ENCODE measurements around the gene PCNA.
"Not testable (repeated sequence)": the region's sequence is repeated elsewhere in the genome, so short reads cannot be mapped to it uniquely, and the experiment has no call there.

Gene PCNA

DNA sequence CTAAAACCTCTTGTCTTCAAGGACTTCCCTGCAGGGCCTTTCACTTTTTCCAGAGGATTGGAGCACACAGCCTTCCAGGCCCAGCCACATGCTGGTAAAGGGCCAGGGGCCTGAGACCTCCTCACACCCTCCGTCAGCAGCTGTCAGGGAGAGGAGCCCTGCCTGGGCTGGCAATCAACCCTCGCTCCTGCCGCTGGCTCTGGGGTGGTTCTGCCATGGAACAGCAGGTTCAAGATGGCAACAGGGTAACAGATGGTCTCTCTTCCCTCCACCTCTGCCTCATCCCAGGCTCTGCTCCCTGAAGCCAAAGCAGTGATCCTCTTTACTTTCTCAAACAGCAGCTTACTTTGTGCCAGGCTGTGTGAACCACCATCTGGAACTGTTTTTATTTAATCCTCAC lies 23.8 kb downstream of the PCNA start:
- no peak for DNase-seq

DNA sequence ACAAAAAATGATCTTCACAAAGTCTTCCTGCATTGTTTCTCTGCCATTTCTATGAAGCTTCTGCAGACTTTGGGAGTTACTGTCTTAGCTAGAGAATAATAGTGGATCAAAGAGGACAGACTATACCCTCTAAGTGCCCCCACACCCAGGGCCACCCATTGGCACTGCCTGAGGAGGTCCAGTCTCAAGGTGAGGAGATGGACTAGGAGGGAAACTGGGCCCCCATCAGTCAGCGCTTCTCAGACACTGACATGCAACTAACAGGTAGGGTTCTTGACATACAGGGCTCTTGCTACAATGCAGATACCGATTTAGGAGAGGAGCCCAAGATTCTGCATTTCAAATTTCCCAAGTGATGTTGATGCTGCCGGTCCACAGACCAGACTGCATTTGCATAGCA lies 24.3 kb downstream of the PCNA start:
- DNase-seq: no peak

DNA sequence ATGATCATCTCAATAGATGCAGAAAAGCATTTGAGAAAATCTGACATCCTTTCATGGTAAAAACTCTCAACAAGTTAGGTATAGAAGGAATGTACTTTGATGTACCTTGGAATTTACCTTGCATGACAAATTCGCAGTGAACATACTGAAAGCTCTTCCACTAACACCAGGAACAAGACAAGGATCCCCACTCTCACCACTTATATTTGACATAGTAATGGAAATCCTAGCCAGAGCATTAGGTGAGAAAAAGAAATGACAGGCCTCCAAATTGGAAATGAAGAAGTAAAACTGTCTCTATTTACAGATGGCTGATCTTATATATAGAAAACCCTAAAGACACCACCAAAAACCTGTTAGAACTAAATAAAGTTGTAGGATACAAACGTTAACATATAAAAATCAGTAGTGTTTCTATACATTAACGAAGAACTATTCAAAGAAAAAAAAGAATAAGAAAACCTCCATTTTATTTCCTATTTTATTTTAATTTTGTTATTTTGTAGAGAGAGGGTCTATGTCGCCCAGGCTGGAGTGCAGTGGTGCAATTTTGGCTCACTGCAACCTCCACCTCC lies 26.9 kb downstream of the PCNA start:
- no peak for DNase-seq

DNA sequence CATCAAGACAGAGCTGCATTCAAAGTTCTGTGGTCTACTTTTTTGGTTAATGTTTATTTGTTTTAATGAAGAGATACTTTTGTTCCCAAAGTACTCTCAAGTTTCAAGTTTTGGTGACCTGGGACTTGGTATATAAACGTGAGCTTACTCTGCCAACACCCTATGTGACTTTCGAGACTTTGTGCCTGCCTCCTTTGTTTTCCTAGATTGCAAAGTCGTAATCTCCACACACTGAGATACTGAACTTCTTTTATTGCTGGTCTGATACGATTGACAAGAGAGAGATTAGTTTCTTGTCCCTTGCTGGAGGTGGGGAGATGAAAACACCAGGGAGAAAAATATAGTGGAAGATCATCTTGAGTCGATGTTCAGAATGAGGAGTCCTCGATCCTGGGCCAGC lies 27.9 kb downstream of the PCNA start:
- DNase-seq: no peak

DNA sequence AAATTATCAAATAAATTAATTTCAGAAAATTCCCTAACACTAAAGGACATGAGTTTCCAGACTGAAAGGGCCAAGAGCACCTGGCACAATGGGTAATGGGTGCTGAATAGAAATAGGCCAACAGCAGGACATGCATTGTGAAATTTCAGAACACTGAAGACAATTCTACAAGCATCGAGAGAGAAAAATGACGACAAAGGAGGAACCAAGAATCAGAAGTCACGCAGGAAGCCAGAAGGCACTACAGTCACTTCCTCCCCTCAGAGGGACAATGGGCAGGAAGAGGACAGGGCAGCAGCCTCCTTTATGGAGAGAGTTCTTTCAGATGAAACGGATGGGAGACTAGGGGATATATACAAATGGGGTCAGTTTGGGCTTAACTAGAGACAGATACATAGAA lies 29.6 kb downstream of the PCNA start:
- no peak for DNase-seq

DNA sequence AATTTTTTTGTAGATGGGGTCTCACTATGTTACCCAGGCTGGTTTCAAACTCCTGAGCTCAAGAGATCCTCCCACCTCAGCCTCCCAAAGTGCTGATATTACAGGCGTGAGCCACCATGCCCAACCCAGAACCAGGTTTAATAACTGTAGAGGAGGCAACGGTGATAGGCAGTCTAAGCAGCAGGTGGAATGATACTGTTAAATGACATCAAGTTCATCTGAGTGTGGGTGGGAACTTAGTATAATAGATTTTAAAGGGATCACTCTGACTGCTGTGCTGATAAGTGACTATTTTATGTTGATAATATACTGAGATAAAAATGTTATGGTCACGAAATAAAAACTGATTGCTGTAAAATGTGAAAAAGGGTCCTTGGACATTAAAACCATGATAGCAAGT lies 31.1 kb downstream of the PCNA start:
- DNase-seq: no peak

DNA sequence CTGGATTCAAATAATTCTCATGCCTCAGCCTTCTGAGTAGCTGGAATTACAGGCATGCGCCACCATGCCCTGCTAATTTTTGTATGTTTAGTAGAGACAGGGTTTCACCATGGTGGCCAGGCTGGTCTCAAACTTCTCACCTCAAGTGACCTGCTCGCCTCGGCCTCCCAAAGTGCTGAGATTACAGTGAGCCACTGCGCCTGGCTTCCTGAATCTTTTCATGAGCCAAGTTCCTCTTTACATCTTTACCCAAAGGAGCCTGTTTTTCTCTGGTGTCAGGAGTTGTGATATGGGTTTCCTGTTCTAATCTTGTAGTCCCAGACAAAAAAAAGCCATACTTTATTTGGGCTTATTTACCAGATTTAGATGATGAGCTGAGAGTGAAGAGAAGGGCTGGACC lies 34.4 kb downstream of the PCNA start:
- DNase-seq: no peak

DNA sequence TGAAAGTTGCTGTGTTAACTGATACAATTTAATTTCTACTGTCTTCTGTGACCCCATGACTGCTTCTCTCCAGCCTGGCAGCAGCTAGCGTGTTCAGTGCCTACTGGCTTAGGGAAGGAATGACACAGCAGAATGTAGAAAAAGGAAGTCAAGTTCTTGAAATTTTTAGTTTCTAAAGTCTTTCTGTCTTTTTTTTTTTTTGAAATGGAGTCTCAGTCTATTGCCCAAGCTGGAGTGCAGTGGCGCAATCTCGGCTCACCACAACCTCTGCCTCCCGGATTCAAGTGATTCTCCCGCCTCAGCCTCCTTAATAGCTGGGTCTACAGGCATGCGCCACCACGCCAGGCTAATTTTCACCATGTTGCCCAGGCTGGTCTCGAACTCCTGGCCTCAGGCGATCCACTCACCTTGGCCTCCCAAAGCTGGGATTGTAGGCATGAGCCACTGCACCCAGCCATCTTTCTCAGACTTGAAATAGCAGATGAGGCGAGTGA lies 39.3 kb downstream of the PCNA start:
- DNase-seq: no peak

DNA sequence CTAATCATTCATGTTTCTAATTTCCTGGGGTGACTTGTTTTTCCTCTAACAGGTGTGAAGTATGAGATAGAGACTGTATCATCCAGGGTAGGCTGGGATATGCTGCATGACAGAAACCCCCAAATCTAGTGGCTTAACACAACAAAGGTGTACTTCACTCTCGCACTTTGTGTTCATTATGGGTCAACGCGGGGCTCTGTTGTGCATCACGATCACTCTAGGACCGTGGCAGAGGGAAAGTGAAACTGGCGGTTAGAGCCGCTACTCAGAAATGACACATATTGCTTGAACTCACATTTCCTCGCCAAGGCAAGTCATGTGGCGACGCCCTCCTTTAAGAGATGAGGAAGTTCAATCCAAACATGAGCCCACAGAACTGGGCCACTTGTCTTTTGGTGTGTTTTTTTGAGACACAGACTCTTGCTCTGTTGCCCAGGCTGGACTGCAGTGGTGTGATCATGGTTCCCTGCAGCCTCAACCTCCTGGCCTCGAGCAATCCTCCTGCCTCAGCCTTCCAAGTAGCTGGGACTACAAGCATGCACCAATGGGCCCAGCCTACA lies 41.3 kb downstream of the PCNA start:
- DNase-seq: peak; percentile 12

DNA sequence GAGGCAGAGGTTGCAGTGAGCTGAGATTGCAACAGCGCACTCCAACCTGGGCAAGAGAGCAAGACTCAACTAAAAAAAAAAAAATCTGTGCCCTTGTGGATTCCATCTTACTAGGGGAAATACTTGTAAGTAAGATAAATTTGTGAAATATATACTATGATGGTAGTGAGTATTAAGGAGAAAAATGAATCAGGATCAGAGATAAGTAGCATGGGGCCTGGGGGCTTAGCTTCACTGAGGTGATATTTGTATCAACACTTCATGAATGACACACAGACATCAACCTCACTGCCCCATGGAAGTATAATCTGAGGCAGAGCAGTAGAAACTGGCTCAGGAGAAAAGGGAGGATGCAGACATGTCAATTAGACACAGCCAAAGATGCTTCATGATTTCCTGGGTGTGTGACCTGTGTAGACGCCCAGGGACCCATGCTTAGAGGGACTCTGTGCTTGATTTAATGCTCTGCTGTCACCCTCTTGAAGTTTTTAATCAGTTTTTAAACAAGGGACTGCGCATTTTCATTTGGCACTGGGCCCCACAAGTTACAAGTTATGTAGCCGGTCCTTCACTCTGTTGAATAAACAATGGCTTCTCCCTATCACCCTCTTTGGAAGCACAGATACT lies 41.9 kb downstream of the PCNA start:
- no peak for DNase-seq

DNA sequence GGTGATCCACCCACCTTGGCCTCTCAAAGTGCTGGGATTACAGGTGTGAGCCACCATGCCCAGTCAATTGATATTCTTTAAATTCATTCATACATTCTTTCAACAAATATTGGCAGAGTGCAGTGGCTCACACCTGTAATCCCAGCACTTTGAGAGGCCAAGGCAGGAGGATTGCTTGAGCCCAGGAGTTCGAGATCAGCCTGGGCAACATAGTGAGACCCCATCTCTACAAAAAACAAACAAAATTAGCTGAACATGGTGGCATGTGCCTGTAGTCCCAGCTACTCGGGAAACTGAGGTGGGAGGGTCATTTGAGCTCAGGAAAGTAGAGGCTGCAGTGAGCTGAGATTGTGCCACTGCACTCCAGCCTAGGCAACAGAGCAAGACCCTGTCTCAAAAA lies 42.8 kb downstream of the PCNA start:
- DNase-seq: not testable (repeated sequence)

DNA sequence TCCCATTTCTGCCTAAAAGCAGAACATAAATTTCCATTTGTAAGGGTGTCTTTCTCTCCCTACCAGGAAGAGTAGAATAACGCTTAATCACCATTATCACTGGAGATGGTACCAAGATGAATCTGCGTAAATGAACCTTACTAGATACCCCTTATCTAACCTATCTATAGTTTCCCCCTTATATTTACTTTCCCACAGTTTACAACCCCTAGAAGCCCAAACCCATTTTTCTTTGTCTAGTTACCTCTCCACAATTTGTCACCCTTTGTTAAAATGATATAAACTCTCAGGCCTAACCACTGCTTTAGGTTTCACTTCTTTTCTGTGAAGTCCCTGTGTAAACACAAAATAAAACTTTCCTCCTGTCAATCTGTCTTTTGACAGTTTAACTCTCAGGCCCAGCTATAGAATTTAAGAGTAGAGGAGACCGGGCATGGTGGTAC lies 45.5 kb downstream of the PCNA start:
- no peak for DNase-seq

DNA sequence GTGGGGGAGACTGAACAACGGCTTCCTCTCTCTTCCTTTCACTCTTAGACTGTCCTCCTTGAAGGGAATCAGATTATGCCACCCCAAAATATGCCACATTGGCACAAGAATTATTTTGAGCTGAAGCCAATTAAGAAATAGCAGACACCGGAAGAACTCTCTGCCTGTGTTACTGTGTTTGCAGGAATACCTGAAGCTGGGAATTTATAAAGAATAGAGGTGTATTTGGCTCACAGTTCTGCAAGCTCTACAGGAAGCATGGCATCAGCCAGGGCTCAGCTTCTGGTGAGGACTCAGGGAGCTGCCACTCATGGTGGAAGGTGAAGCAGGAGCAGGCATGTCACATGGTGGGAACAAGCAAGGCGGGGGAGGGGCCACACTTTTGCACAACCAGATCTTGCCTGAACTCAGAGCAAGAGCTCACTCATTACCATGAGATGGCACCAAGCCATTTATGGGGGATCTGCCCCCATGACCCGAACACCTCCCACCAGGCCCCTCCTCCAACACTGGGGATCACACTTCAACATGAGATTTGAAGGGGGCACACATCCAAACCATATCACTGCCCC lies 46.0 kb downstream of the PCNA start:
- DNase-seq: no peak

DNA sequence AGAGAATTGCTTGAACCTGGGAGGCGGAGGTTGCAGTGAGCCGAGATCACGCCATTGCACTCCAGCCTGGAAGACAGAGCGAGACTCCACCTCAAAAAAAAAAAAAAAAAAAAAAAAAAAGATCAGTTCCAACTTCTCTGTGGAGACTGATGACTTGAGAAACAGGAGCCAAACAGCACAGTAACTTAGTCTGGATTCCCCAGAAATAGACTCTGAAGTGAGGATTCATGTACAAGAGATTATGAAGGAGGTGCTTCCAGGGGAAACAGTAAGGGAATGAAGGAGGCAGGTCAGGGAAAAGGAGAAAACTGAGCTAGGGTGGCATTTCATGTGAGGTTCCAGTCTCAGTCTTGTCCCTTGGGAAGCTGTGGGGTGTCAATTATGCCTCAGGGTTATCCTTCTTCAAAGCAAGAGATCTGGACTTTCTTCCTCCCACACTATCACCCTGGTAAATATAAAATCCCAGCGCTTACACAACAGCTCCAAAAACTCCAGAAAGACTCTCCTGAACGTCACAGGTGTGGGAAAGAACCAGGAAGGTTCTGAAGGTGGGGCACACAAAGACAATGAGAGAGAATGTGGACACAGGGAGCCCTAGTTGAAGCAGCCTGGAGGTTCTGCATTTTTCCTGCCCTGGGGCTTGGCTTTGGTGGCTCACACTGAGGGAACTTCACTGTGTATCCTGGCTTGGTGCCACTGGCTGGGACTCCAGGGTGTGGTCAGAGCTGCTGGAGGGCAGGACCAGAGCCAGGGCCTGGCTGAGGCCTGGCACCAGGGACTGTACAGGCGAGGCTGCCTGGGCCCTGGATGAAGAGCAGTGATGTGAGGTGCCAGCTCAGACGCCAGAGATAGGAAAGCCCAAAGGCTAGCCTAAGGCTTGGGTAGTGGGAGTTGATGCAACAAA lies 46.8 kb downstream of the PCNA start:
- peak; percentile 84 for DNase-seq

DNA sequence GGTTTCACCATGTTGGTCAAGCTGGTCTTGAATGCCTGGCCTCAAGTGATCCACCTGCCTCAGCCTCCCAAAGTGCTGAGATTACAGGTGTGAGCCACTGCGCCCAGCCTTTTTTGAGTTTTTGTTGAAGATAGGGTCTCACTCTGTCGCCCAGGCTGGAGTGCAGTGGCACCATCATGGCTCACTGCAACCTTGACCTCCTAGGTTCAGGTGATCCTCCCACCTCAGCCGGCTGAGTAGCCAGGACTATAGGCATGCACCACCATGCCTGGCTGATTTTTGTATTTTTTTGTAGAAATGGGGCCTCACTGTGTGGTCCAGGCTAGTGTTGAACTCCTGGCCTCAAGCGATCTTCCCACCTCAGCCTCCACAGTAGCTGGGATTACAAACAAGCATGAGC lies 47.8 kb downstream of the PCNA start:
- DNase-seq: not testable (repeated sequence)

DNA sequence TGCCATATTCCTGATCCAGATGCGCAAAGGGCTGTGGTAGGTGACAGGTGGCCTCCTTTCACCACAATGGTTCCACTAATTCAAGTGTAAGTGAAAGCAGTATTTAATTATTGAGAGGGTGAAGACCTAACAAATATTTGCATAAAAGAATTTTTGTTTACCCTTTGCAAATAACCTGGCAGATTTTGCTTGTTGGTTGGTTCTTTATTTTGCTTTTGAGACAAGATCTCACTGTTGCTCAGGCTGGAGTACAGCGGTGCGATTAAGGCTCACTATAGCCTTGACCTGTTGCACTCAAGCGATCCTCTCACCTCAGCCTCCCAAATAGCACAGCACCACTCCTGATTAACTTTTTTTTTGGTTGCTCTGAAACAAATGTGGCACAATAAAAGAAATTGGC lies 49.2 kb downstream of the PCNA start:
- no peak for DNase-seq

DNA sequence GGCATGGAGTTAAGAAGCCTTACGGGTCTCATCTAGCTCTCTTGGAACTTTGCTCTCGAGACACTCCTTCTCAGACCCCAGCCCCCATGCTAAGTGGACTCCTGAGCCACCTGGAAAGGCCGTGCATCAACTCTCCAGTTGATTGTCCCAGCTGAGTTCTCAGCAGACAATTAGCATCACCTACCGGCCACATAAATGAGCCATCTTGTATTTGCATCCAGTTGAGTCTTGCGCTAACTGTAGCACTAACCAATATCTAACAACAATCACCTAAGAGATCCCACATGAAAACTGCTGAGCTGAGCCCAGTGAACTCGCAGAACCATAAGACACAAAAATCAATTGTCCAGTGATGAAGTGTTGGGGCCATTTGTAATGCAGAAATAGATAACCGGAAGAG lies 49.7 kb downstream of the PCNA start:
- DNase-seq: no peak

DNA sequence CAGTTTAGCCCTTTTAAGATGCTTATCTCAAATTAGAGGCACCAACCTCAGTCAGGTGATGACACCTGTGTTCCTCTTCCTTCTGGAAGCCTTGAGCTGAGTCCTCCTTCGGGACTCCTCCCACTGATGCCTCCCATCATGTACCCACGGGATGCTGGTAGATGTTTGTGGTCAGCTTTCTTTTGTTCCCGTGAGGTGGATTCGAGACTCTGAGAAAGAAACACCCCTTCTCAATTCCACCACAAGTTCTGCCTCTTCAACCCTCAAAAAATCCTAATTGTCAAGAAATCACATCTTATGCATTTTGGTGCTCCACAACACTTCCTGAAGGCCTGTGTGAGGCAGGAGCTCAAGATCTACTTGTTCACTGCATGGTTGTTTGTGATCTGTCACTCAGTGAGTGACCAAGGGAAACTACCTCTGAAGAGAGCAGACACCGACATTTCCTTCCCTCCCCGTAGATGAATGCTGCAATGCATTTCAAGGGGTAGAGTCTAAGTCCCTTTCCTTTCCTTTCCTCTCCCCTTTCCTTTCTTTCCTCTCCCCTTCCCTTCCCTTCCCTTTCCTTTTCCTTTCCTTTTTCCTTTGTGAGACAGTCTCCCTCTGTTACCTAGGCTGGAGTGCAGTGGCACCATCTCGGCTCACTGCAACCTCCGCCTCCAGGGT lies 50.5 kb downstream of the PCNA start:
- no peak for DNase-seq

DNA sequence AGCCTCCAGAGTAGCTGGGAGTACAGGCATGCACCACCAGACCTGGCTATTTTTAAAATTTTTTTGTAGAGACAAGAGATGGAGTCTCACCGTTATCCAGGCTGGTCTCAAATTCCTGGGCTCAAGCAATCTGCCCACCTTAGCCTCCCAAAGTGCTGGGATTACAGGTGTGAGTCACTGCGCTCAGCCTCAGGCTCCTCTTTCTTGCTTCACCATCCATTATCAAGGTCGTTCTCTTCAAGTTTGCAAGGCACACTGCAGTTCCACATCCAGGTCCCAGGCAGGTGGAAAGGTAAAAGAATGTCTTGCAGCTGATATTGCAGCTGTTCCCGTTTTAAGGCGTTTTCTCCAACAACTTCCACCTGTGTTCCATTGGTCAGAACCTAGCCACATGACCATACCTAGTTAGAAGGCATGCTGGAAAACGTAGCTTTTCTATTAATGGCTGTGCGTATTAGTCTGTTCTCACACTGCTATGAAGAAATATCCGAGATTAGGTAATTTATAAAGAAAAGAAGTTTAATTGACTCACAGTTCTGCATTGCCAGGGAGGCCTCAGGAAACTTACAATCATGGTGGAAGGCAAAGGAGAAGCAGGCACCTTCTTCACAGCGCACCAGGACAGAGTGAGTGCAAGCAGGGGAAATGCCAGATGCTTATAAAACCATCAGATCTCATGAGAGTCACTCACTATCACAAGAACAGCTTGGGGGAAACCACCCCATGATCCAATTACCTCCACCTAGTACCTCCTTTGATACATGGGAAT lies 51.7 kb downstream of the PCNA start:
- DNase-seq: no peak

DNA sequence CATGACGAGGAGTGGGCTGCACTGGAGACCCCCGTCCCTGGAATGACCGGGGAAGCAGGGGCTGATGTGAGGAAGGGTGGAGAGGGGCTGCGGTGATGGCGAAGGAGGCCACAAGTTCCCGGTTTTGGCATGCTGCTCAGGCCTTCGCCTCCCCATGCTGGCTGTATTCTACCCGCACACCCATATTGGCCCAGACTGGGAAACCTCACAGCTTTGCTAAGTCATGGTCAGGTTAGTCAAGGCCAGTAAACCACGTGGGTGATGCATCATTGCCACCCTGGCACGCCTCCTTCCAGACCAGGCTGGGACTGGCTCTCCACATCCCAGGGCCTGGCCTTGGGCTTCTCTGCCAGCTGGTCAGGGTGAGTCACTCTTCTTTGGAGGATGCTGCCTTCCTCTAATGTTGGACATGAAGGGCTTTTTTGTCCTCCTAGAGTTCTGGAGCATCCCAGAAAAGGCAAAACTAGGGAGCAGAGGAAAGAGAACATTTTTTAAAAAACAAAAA lies 53.8 kb downstream of the PCNA start:
- peak; percentile 98 for DNase-seq

DNA sequence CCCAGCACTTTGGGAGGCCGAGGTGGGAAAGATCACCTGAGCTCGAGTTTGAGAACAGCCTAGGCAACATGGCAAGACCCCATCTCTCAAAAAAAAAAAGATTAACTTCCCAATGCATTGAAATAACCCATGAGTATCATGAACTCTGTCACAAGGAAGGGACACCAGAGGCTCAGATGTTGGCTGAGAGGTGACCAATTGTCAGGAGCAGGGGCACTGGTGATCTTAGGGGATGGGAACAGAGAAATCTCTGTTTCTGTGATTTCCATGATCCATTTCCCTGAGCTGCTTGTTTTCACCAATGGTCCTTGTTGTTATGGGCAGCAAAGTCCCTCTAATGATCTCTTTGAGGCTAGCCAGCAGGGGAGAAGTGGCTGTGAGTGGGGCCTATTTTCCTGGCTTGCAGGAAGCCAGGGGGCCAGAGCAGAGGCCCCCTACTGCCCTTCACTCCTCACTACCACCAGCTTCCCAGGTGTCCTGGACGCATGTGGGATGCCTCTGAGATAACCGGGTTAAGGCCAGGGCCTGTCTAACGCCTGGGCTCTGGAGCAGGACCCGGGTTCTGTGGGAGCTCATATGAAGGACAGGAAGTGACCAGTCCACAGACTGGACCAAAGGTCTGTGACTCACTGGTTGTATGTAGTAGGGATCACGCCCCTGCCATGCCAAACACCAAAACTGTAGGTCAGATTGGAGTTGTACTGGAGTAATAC lies 54.4 kb downstream of the PCNA start:
- peak; percentile 75 for DNase-seq
